MV-4-11 (cell line): ENCODE data around the gene KNCN.

ENCODE experiments used
- DNase-seq: peaks from one replicate; lab custom pipeline; 2025; lab: John Stamatoyannopoulos, UW

The KNCN gene

GRCh38 chr1:46543761-46544560 is 7.5 kb downstream of the KNCN start:
- no peak for DNase-seq

- no peak for DNase-seq
Observed at GRCh38 chr1:46543382-46543760, 8.1 kb downstream of the KNCN start.

GRCh38 chr1:46539972-46540371 is 11.5 kb downstream of the KNCN start:
- no peak for DNase-seq

- no peak for DNase-seq
Observed at GRCh38 chr1:46538147-46538546, 13.3 kb downstream of the KNCN start.

- DNase-seq, result no peak
Observed at GRCh38 chr1:46537651-46538050, 13.8 kb downstream of the KNCN start.

- no peak for DNase-seq
Observed at GRCh38 chr1:46536527-46536926, 14.9 kb downstream of the KNCN start.

- peak; percentile 45 for DNase-seq
Observed at GRCh38 chr1:46535063-46535462, 16.4 kb downstream of the KNCN start.

- no peak for DNase-seq
Observed at GRCh38 chr1:46533179-46533864, 18.1 kb downstream of the KNCN start.

- peak; percentile 21 for DNase-seq
Observed at GRCh38 chr1:46532498-46533178, 18.8 kb downstream of the KNCN start.

- DNase-seq, result no peak
Observed at GRCh38 chr1:46532095-46532494, 19.4 kb downstream of the KNCN start.

- DNase-seq, result no peak
Observed at GRCh38 chr1:46530791-46531409, 20.5 kb downstream of the KNCN start.

GRCh38 chr1:46530311-46530710 is 21.1 kb downstream of the KNCN start:
- no peak for DNase-seq

GRCh38 chr1:46529031-46529630 is 22.3 kb downstream of the KNCN start:
- no peak for DNase-seq

GRCh38 chr1:46528297-46528955 is 23.0 kb downstream of the KNCN start:
- peak; percentile 8 for DNase-seq

- DNase-seq, result peak; percentile 76
Observed at GRCh38 chr1:46527474-46528296, 23.8 kb downstream of the KNCN start.

GRCh38 chr1:46526691-46527291 is 24.7 kb downstream of the KNCN start:
- no peak for DNase-seq

- no peak for DNase-seq
Observed at GRCh38 chr1:46526013-46526690, 25.3 kb downstream of the KNCN start.

- DNase-seq, result peak; percentile 24
Observed at GRCh38 chr1:46525253-46525983, 26.0 kb downstream of the KNCN start.

GRCh38 chr1:46524843-46525242 is 26.6 kb downstream of the KNCN start:
- no peak for DNase-seq
